Esophagus muscularis mucosa (tissue), 3 donors: ENCODE data around the gene GNL1.
A peak's percentile ranks its signal among the peaks of the same experiment; 100 is the strongest.
"Not testable (repeated sequence)": the region's sequence is repeated elsewhere in the genome, so short reads cannot be mapped to it uniquely, and the experiment has no call there.

Experiments used
- CTCF ChIP-seq, 3 experiments: fragments of 200-600 bp in 2 of 3; fragments of 450-650 bp in 1 of 3; sonication (generic) in 2 of 3; IDR thresholded peaks; one replicate each; pipeline ENCODE4 v1.5.1; 2017 to 2019; ENCODE audit warnings: antibody characterized with exemption in 3 of 3, mild to moderate bottlenecking in 2 of 3, moderate library complexity in 1 of 3
- POLR2A ChIP-seq: fragments of 450-650 bp; IDR thresholded peaks from one replicate; pipeline ENCODE4 v1.6.1; 2017; ENCODE audit warnings: antibody characterized with exemption, moderate library complexity, mild to moderate bottlenecking, low read depth
- POLR2AphosphoS5 ChIP-seq, 2 donors: sonication (generic); formaldehyde crosslinking; IDR thresholded peaks; one replicate each; pipeline ENCODE4 v1.6.1; 2017; ENCODE audit warnings: antibody characterized with exemption in 2 of 2

GRCh38 chr6:30597315-30598144, 41.2 kb upstream of the GNL1 start:
- not testable (repeated sequence) for TF ChIP-seq POLR2A
- TF ChIP-seq CTCF (IDR thresholded peaks at IDR 0.05): peak; percentile 68 to 83 (median 83)
- peak in 1 of 2 donors; percentile 43 for TF ChIP-seq POLR2AphosphoS5 (IDR thresholded peaks at IDR 0.05)
